ENCODE measurements around the gene CHRNE.
"Not testable (repeated sequence)": the region's sequence is repeated elsewhere in the genome, so short reads cannot be mapped to it uniquely, and the experiment has no call there.

CHRNE gene

DNA sequence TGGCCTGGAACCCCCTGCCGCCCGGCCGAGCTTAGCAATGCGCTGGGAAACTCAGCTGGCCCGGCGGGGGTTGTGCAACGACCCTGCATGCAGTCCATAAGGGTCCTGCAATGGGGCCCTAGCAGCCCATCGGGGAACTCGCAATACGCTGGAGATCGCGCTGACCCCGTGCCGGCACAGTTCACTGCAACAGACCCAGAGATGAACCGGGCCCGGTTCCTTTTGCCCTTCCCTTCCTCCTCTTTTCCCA lies 36.6 kb upstream of the CHRNE start:
- DNase-seq: no peak

DNA sequence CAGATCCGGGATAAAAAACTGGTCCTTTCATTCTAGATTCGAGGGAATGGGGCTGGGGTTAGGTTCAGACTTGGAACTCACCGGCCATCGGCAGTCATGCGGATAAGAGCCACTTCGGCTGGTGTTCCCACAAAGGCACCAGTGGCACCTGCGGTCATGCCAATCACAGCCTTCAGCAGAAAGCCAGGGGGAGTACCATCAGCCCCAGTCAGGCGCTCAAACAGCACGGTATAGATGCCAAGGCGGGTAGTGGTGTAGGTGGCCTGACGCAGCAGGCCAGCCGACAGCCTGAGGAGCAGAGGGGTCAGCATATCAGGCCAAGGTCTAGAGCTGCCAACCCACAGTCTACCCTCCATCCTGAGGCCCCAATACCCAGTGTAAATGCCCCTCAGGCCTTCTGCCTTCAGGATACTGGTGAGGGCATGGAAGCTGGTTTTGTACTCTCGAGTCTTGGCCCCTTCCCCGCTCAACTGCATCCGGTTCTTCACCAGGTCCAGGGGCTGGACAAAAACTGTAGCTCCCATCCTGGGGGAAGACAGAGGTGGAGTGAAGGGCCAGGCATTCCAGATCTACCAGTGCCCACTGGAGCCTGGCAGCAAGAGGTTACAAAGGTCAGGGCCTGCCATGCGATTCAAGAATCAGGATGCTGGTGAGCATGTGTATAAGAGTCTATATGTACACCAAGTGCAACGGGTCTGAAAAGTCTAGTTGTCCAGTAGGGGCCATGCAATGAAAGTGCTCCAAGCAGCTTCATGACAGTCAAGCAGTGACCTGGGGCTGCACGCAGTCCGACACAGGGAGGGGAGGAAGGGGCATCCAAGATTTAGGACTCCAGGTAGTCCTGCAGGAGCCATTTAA lies 36.0 kb upstream of the CHRNE start:
- no peak for DNase-seq

DNA sequence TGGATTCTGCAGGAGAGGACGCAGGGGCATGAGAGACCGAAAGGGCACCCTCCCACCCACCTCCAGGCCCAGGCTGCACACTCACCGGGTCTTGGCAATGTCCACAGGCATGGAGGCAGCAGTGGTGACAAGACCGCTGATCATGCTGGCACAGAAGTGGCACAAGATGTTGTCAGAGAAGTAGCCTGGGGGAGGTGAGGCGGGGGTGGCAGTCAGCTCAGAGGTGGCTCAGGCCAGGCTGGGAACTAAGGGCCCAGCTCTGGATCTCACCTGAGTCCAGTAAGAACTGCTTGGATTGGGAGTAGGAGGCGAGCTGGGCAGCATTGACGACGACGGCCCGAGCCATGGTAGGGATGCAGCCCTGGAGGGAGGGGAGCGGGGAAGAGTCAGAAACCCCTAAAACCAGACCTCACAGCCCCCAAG lies 35.2 kb upstream of the CHRNE start:
- no peak for DNase-seq

DNA sequence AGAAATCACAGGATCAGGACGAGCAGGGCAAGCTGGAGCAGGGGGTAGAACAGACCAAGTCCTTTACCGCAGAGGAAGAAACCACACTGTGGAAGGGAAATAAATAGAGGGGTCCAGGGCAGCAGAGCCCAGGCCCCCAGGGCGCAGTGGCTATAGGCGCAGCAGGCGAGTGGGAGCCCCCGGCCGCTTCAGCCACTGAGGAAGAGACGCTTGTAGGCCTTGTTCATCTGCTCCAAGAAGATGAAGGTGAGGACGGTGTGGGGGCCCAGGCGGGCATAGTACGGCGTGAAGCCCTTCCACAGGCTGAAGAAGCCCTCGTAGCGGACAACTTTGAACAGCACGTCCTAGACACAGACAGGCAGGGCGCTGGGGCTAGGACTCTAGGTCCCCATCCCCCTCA lies 34.7 kb upstream of the CHRNE start:
- DNase-seq: no peak

DNA sequence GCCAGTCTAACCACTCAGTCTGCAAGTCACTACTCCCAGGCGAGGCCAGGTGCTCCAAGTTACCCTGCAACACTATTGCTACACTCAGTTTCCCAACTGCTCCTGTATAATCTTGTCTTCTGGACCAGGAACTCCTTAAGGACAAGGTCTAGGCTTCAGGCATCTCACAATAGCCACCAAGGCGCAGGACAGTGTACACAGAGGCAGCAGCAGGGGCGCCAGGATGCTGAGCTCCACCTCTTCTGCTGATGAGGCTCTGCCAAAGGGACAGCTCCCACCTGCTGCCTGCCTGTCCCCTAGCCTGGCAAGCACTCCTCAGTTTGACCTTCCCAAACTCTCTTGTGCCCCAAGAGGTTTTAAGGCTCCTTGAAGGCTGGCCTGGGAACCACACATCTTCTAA lies 33.5 kb upstream of the CHRNE start:
- no peak for DNase-seq

DNA sequence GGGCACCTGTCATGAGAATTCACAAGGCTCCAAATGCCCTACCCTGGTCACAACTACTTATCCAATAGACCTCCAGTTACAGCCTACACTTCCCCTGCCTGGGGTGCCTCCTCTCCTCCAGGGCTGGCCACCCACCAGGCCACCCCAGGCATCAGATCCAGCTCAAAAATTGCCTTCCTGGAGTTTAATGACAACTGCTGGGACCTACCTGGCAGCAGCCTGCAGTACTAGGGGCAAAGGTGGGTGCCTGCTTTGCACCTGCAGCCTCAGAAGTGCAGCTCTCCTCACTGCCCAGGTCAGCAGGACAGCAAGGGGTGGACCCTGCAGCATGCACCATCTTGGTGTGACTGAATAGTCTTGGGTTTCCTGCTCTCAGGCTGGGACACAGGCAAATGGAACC lies 32.8 kb upstream of the CHRNE start:
- no peak for DNase-seq

DNA sequence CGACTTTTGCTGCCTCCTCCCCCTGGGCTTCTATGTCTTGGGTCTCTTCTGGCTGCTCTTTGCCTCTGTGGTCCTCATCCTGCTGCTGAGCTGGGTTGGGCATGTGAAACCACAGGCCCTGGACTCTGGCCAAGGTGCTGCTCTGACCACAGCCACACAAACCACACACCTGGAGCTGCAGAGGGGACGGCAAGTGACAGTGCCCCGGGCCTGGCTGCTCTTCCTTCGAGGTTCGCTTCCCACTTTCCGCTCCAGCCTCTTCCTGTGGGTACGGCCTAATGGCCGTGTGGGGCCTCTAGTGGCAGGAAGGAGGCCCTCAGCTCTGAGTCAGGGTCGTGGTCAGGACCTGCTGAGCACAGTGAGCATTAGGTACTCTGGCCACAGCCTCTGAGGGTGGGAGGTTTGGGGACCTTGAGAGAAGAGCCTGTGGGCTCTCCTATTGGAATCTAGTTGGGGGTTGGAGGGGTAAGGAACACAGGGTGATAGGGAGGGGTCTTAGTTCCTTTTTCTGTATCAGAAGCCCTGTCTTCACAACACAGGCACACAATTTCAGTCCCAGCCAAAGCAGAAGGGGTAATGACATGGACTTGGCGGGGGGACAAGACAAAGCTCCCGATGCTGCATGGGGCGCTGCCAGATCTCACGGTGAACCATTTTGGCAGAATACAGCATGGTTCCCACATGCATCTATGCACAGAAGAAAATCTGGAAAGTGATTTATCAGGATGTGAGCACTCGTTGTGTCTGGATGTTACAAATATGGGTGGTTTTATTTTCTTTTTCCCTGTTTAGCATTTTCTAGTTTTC lies 31.5 kb upstream of the CHRNE start:
- no peak for DNase-seq

DNA sequence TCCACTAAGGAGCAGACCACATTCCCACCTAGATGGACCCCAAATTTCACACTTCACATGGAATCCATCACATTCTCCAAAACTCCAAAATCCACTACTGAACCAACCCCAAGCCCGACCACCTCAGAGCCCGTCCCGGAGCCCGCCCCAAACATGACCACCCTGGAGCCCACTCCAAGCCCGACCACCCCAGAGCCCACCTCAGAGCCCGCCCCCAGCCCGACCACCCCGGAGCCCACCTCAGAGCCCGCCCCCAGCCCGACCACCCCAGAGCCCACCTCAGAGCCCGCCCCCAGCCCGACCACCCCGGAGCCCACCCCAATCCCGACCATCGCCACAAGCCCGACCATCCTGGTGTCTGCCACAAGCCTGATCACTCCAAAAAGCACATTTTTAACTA lies 30.7 kb upstream of the CHRNE start:
- no peak for DNase-seq

DNA sequence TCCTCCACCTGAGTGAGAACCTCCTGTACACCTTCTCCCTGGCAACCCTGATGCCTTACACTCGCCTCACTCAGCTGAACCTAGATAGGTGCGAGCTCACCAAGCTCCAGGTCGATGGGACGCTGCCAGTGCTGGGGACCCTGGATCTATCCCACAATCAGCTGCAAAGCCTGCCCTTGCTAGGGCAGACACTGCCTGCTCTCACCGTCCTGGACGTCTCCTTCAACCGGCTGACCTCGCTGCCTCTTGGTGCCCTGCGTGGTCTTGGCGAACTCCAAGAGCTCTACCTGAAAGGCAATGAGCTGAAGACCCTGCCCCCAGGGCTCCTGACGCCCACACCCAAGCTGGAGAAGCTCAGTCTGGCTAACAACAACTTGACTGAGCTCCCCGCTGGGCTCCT lies 29.9 kb upstream of the CHRNE start:
- DNase-seq: no peak

DNA sequence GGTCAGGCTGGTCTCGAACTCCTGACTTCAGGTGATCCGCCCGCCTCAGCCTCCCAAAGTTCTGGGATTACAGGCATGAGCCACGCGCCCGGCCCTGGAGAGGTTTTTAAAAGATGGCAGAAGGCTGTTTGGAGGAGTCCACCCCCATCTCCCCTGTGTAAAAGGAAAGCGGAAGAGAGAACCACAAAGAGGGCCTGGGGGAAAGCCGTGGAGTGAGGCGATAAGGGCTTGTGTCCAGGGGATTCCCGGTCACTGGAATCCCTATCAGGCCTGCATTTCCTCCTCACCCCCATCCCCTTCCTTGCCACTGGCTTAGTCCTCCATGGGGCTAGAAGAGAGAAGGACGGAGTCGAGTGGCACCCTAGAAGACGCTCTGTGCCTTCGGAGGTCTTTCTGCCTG lies 29.1 kb upstream of the CHRNE start, which contains the start of gene GP1BA:
GP1BA (plus strand) TSS at position 315 of the 400 bp plus-strand sequence. CDS start 328 bp downstream, outside the sequence.
- DNase-seq: no peak

DNA sequence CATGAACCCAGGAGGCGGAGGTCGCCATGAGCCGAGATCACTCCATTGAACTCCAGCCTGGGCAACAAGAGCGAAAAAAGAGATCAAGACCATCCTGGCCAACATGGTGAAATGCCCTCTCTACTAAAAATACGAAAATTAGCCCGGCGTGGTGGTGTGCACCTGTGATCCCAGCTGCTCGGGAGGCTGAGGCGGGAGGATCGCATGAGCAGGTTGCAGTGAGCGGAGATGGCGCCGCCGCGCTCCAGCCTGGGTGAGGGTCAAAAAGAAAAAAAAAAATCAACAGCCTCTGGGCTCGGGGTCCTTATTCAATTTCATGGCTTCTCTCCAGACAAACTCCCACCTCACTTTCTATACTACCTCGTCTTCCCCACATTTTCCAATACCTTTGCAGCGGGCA lies 26.0 kb upstream of the CHRNE start:
- no peak for DNase-seq

DNA sequence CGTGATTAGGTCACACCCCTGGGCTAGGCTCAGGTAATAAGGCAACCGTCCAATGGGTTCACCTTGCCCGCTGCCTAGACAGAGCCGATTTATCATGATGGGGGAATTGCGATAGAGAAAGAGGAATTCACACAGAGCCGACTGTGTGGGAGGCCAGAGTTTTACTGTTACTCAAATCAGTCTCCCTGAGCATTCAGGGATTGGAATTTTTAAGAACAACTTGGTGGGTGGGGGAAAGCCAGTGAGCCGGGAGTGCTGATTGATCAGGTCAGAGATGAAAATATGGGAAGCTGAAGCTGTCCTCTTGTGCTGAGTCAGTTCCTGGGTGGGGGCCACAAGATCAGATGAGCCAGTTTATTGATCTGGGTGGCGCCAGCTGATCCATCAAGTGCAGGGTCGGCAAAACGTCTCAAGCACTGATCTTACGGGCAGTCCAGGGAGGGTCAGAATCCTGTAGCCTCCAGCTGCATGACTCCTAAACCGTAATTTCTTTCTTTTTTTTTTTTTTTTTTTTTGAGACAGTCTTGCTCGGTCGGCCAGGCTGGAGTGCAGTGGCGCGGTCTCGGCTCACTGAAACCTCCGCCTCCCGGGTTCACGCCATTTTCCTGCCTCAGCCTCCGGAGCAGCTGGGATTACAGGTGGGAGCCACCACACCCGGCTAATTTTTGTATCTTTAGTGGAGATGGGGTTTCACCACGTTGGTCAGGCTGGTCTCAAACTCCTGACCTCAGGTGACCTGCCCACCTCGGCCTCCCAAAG lies 23.9 kb upstream of the CHRNE start:
- not testable (repeated sequence) for DNase-seq

DNA sequence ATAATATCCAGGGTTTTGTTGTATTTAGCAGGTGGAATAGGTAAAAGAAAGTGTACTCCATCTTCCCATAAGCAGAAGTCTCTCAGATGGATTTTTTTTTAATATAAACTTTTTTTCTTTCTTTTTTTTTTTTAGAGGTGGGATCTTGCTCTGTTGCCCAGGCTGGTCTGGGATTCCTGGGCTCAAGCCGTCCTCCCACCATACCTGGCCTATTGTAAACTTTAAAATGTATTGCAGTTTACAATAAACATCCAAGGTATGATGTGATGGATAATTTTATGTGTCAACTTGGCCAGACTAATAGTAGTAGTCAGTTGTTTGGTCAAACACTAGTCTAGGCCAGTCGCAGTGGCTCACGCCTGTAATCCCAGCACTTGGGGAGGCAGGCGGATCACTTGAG lies 18.4 kb upstream of the CHRNE start:
- DNase-seq: no peak

DNA sequence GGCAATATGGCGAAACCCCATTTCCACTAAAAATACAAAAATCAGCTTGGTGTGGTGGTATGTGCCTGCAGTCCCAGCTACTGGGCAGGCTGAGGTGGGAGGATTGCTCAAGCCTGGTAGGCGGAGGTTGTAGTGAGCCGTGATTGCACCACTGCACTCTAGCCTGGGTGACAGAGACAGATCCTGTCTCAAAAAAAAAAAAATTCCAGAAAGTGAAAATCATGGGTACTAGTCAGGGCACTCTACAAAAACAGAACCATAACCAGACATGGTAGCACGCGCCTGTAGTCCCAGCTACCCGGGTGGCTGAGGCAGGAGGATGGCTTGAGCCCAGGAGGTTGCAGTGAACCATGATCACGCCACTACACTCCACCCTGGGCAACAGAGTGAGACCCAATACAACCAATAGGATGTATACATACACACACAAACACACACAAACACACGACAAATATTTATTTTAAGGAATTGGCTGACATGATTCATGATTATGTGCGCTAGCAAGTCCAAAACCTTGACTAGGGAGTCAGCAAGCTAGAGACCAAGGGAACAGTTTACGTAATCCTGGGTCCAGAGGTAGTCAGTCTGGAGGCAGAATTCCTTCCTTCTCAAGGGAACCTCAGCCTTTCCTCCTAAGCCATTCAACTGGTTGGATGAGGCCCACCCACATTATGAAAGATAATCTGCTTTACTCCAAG lies 17.6 kb upstream of the CHRNE start:
- DNase-seq: no peak

DNA sequence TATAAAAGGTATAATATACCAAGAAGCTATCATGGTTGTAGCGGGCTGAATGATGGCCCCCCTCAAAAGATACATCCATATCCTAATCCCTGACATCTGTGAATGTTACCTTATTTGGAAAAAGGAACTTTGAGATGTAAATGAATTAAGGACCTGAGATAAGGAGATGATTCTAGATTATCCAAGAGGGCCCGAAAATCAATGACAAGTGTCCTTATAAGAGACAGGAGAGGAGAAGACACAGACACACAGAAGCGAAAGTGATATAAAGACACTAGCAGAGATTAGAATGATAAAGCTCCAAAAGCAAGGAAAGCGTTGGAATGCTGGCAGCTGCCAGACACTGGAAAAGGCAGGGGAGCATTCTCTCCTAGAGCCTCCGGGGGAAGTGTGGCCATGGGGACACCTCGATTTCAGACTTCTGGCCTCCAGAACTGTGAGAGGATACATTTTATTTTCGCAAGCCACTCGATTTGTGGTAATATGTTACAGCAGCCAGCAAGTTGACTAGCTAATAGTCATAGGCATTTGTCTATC lies 16.7 kb upstream of the CHRNE start:
- DNase-seq: no peak

DNA sequence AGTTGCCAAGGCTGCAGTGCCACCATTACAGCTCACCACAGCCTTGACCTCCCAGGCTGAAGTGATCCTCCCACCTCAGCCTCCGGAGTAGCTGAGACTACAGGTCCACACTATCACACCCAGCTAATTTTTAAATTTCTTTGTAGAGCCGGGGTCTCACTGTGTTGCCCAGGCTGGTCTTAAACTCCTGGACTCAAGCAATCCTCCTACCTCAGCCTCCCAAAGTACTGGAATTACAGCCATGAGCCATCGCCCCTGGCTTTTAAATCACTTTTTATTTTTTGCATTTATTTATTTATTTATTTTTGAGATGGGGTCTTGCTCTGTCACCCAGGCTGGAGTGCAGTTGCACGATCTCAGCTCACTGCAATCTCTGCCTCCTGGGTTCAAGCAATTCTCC lies 11.7 kb upstream of the CHRNE start:
- not testable (repeated sequence) for DNase-seq

DNA sequence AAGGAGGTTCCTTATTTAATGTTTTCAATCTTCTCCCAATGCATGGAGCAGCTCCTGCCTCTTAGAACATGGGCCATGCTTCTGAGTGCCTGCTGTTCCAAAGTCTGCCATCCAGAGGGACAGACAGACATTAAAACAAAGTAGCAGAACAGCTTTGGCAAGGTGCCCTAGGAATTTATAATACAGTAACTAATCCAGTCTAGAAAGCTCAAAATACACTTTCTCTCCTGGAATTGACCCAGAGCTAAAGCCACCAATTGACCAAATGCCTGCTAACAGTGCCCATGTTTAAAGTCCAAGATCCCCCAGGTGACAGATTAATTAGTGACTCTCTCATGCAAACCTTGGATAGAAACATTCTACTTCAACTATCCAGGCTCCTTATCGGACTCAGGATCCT lies 11.1 kb upstream of the CHRNE start:
- no peak for DNase-seq

DNA sequence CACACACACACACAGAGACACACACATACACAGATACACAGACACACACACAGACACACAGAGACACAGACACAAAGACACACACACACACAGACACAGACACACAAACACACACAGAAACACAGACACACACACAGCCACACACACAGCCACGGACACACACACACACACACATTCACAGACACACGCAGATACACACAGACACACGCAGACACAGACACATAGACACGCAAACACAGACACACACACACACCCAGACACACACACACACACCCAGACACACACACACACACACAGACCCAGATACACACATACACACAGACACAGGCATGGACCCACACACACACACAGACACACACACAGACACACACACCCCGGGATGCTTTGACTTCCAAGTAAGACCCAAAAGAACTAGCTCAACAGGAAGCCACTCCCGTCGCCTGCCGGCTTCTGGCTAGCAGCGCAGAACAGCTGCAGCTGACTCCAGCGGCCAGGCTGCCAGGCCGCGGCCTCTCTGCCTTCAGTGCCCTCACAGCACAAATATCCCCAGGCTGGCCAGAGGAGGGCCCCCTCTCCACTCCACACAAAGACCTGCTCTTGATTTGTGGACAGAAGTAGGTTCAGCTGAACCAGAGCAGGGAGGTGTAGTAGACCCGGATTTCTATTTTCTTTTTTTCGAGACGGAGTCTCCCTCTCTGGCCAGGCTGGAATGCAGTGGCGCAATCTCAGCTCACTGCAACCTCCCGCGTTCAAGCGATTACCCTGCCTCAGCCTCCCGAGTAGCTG lies 6.0 kb upstream of the CHRNE start:
- DNase-seq: peak; percentile 32

DNA sequence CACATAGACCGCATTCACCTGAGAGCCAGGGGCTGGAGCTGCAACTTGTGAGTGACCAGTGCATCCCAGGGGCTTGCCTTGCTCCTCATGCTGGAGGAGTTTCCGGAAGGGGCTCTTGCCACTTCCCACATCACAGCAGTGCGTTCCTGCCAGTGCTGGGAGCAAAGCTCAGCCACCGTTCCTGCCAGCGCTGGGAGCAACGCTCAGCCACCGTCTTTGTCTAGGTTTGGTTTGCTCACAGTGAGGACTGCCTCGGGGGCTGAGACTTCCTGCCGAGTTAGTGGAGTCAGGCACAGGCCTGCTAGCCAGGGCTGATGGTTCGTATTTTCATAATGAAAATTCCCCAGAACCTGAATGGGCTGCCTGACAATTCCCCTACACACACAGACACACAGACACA lies 5.4 kb upstream of the CHRNE start:
- no peak for DNase-seq

DNA sequence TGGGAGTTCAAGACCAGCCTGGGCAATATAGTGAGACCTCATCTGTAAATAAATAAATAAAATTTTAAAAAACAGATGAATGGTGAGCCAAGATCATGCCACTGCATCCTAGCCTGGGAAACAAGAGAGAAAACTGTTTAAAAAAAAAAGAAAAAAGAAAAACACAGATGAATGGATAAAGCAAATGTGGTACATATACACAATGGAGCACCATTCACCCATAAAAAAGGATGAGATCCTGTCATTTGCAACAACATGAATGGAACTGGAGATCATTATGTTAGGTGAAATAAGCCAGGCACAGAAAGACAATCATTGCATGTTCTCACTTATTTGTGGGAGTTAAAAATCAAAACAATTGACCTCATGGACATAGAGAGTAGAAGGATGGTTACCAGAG lies 3.7 kb upstream of the CHRNE start:
- DNase-seq: not testable (repeated sequence)

DNA sequence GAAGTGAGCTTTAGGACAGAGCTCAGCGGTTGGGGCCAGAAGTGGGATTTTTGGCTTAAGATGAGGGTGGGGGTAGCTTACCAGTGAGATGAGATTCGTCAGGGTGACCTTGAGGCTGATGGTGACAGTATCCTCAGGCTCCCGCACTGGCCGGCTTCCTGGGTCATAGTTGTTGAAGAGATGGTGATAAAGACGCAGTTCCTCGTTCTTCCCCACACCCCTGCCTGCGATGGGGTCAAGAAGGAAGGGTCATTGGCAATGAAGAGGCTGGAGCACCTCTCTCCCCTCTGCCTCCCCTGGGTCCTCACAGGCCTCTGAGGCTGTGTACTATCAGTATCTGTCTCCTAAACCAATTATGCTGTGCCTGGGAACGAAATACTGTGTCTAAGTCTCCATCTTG lies 358 bp downstream of the CHRNE start:
- no peak for DNase-seq
